IMR-90 (cell line): ENCODE data around the gene SARNP.

Experiments used
- RAD21 ChIP-seq: IDR thresholded peaks from 2 replicates; pipeline ENCODE4 v1.6.1; 2012; ENCODE audit warnings: low read length, improper control_type of control experiment
- TF ChIP-seq, protein P1 (sequence below): conservative IDR thresholded peaks from 2 replicates; pipeline ENCODE4 v1.5.1; 2012; ENCODE audit warnings: mild to moderate bottlenecking, low read depth, low read length, improper control_type of control experiment

DNA sequence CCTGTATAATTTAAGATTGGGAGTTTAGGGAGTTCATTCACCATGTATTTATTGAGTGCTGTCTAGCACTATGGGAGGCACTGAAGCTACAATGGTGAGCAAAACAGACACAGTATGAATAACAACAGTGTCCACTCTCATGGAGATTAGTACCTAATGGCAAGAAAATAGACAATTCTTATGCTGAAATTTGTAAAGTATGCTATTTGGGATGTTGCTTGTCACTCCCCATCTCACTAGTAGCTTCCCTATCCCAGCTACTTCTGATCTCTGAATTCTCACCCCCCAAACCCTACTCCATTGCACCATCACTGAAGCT is 70.7 kb downstream of the SARNP start:
- TF ChIP-seq, protein P1, sequence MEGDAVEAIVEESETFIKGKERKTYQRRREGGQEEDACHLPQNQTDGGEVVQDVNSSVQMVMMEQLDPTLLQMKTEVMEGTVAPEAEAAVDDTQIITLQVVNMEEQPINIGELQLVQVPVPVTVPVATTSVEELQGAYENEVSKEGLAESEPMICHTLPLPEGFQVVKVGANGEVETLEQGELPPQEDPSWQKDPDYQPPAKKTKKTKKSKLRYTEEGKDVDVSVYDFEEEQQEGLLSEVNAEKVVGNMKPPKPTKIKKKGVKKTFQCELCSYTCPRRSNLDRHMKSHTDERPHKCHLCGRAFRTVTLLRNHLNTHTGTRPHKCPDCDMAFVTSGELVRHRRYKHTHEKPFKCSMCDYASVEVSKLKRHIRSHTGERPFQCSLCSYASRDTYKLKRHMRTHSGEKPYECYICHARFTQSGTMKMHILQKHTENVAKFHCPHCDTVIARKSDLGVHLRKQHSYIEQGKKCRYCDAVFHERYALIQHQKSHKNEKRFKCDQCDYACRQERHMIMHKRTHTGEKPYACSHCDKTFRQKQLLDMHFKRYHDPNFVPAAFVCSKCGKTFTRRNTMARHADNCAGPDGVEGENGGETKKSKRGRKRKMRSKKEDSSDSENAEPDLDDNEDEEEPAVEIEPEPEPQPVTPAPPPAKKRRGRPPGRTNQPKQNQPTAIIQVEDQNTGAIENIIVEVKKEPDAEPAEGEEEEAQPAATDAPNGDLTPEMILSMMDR = no peak
- TF ChIP-seq RAD21 = no peak
